Sigmoid colon (tissue), 7 donors: ENCODE measurements around the gene SYT17. TPM values are rescaled to one million over a fixed set of nuclear protein-coding genes. Genes with fewer than 3 reads are reported as not detected.

Experiments
- DNase-seq: peaks from one replicate; pipeline ENCODE4 v3.0.0-alpha.2; 2019
- H3K27ac ChIP-seq, 4 donors: fragments of 200-600 bp; sonication (generic); one replicate each; pipeline ENCODE4 v1.5.1; 2016 to 2019; ENCODE audit warnings: mild to moderate bottlenecking in 1 of 4
- H3K27me3 ChIP-seq, 3 donors: fragments of 200-600 bp; sonication (generic); one replicate each; pipeline ENCODE4 v1.5.1; 2019; ENCODE audit warnings: mild to moderate bottlenecking in 1 of 3
- H3K36me3 ChIP-seq, 4 donors: fragments of 200-600 bp; sonication (generic); one replicate each; pipeline ENCODE4 v1.5.1; 2016 to 2019
- H3K4me1 ChIP-seq, 4 donors: fragments of 200-600 bp; sonication (generic); one replicate each; pipeline ENCODE4 v1.5.1; 2017 to 2019
- H3K4me3 ChIP-seq, 4 donors: fragments of 200-600 bp; sonication (generic); one replicate each; pipeline ENCODE4 v1.5.1; 2017 to 2019; ENCODE audit warnings: mild to moderate bottlenecking in 2 of 4, moderate library complexity in 1 of 4
- H3K9me3 ChIP-seq, 4 donors: fragments of 200-600 bp in 3 of 4; sonication (generic) in 3 of 4; one replicate each; pipeline versions ENCODE4 v1.5.1 to v1.6.1; 2013 to 2019
- EP300 ChIP-seq, 4 donors: sonication (generic); formaldehyde crosslinking; IDR thresholded peaks; one replicate each; pipeline ENCODE4 v1.6.1; 2017; ENCODE audit warnings: antibody characterized with exemption in 4 of 4
- POLR2A ChIP-seq, 2 donors: fragments of 450-650 bp; IDR thresholded peaks; one replicate each; pipeline ENCODE4 v1.6.1; 2016; ENCODE audit warnings: antibody characterized with exemption in 2 of 2, mild to moderate bottlenecking in 2 of 2, moderate library complexity in 2 of 2
- POLR2AphosphoS5 ChIP-seq, 4 donors: sonication (generic); formaldehyde crosslinking; IDR thresholded peaks; one replicate each; pipeline ENCODE4 v1.6.1; 2017; ENCODE audit warnings: antibody characterized with exemption in 4 of 4
- WGBS, 2 donors: extraction: QIAGEN DNeasy Blood & Tissue Kit; methylation state at CpG; one replicate each; pipeline ENCODE4 v1.1.7; 2013; 5-methylcytosine and 5-hydroxymethylcytosine counted together
- intact Hi-C: fragments of 100-400 bp; cut with DNase I; formaldehyde crosslinking; loops from one replicate; pipeline ENCODE4 v1.15.1; 2023
- polyA plus RNA-seq, 3 donors: library from polyadenylated mRNA; stranded (reverse); fragments of 200-250 nt; gene quantifications; one replicate each; pipeline ENCODE4 v1.2.3, GENCODE V29; 2013
- total RNA-seq, 4 donors: library from RNA; depleted of rRNA; stranded (reverse); fragments of >200 nt; gene quantifications; one replicate each; pipeline ENCODE4 v1.1.0, GENCODE V29; 2016
- TF ChIP-seq, protein P1 (sequence below), 4 experiments: fragments of 450-650 bp in 3 of 4; fragments of 200-600 bp in 1 of 4; IDR thresholded peaks; one replicate each; pipeline ENCODE4 v1.5.1; 2016 to 2019; ENCODE audit warnings: antibody characterized with exemption in 4 of 4, mild to moderate bottlenecking in 3 of 4, moderate library complexity in 2 of 4
- donor health status: healthy with polysubstance abuse.
- donor health status: Bipolar disorder and iron deficiency.
- donor health status: healthy.

SYT17 gene
- total and polyA plus RNA-seq, 7 donors = 0.68 to 7.6 (median 2.2) TPM

DNA sequence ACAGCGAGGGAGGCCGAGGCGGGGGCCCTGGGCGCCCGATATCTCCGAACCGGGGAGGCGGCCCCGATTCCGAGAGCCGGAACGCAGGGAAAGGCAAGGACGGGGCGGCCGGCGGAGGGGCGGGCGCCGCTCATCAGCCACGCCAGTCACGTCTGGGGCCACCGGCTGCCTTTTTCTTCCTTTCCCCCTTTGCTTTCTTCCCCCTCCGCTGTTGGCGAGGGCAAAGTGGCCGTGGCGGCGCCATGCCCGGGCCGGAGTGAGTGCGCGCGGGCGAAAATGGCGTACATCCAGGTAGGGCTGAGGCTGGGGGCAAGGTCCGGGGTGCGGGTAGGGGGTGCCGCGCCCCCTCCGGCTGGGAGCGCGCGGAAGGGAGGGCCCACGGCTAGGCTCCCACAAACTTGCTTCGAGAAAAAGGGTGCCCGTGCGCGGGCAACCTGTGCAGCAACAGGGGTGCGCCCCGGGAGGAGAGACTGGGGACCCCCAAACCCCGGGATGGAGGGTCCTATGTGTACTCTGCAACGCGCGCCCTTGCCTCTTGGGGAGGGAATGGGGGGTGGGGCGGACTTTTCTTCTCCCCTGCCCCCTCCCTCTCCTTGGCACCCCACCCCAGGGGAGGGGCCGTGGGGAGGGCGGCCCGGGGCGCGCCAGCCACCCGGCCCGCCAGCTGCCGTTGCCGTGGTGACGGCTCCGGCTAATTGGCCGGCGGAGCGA, 486 bp downstream of the SYT17 start:
- Histone ChIP-seq H3K4me3 (peak overlapping the region; percentile 26 to 53 (median 46)), H3K4me1 (peaks cover 0 to 18% (median 17%) of the 10 kb centered on the region in 4 donors), H3K36me3 (no peaks in the 10 kb centered on the region), H3K9me3 (no peaks in the 10 kb centered on the region), H3K27ac (peak overlapping the region in 1 of 4 donors; percentile 65), H3K27me3 (peaks cover 18 to 49% (median 29%) of the 10 kb centered on the region in 3 donors)
- DNase-seq = no peak
- intact Hi-C loops = loop anchor here (2.0 kb wide), 1 partner anchor 206 kb away; no protein-coding TSS in a partner anchor
- TF ChIP-seq POLR2A (IDR thresholded peaks at IDR 0.05) = no peak
- TF ChIP-seq POLR2AphosphoS5 (IDR thresholded peaks at IDR 0.05) = no peak
- TF ChIP-seq, protein P1, sequence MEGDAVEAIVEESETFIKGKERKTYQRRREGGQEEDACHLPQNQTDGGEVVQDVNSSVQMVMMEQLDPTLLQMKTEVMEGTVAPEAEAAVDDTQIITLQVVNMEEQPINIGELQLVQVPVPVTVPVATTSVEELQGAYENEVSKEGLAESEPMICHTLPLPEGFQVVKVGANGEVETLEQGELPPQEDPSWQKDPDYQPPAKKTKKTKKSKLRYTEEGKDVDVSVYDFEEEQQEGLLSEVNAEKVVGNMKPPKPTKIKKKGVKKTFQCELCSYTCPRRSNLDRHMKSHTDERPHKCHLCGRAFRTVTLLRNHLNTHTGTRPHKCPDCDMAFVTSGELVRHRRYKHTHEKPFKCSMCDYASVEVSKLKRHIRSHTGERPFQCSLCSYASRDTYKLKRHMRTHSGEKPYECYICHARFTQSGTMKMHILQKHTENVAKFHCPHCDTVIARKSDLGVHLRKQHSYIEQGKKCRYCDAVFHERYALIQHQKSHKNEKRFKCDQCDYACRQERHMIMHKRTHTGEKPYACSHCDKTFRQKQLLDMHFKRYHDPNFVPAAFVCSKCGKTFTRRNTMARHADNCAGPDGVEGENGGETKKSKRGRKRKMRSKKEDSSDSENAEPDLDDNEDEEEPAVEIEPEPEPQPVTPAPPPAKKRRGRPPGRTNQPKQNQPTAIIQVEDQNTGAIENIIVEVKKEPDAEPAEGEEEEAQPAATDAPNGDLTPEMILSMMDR (IDR thresholded peaks at IDR 0.05) = no peak
- no peak for TF ChIP-seq EP300 (IDR thresholded peaks at IDR 0.05)
- 1% methylated on average over 68 of the region's 68 CpGs for WGBS, 2 donors

DNA sequence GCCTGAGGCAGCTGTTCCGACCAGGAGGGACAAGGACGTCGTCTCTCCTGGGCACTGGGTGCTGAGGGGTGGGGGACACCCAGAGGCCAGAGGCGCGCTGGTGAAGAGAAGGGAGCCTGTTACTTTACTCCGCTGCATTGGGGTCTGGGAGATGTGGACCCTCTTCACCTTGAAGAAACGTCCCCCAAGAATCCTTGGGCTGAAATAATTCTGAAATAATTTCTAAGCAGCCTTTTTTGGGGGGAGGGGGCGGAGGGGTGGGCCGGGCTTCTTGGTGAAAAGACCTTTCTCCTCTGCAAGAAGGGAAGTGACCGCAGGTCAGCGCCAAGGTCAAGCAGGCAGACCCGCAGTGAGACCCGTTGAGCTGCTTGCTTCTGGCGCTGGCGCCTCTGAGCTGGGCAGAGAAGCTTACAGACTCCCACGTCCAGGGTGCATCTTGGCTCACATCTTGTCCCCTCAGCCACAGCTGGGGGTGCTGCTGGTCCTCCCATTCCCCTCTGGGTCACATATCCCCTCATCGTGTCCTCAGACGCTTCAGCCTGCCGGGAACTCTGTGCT, 1.1 kb downstream of the SYT17 start:
- Histone ChIP-seq H3K27ac (peak overlapping the region in 1 of 4 donors; percentile 65), H3K4me1 (peaks cover 0 to 18% (median 17%) of the 10 kb centered on the region in 4 donors), H3K36me3 (no peaks in the 10 kb centered on the region), H3K9me3 (no peaks in the 10 kb centered on the region), H3K27me3 (peaks cover 18 to 52% (median 29%) of the 10 kb centered on the region in 3 donors), H3K4me3 (peak overlapping the region in 2 of 4 donors; percentile 51 to 53)
- intact Hi-C loops = loop anchor here (2.0 kb wide), 1 partner anchor 206 kb away; no protein-coding TSS in a partner anchor
- DNase-seq = no peak
- 20 to 26% methylated on average over 19 of the region's 19 CpGs for WGBS, 2 donors
- TF ChIP-seq, protein P1 (IDR thresholded peaks at IDR 0.05) = no peak
- TF ChIP-seq POLR2A (IDR thresholded peaks at IDR 0.05) = no peak
- no peak for TF ChIP-seq EP300 (IDR thresholded peaks at IDR 0.05)
- TF ChIP-seq POLR2AphosphoS5 (IDR thresholded peaks at IDR 0.05) = no peak

DNA sequence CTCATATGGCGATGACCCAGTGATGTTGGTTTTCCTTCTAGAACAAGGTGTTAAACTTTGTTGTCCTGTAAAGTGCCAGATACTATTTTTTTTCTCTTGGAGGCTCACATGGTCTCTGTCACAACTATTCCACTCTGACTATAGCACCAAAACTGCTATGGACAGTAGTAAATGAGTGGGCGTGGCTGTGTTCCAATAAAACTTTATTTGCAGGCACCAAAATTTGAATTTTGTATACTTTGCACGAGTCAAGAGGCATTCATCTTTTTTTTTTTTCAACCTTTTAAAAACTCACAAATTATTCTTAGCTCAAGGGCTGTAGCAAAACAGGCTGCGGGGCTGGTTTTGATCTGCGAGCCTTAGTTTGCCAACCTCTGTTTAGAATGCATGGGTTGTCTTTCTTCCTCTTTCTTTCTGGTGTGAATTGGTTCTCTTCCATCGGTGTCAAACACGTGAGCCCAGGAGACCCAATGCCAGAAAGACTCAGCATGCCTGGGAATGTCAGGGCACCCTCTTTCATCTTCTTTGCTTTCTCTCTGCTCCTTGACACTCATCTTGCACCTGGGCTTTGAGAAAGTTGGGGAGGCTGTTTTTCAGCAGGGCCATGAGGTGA, 2.1 kb downstream of the SYT17 start:
- intact Hi-C loops = no loop called here
- 75% methylated on average over 7 of the region's 7 CpGs for WGBS, 2 donors

DNA sequence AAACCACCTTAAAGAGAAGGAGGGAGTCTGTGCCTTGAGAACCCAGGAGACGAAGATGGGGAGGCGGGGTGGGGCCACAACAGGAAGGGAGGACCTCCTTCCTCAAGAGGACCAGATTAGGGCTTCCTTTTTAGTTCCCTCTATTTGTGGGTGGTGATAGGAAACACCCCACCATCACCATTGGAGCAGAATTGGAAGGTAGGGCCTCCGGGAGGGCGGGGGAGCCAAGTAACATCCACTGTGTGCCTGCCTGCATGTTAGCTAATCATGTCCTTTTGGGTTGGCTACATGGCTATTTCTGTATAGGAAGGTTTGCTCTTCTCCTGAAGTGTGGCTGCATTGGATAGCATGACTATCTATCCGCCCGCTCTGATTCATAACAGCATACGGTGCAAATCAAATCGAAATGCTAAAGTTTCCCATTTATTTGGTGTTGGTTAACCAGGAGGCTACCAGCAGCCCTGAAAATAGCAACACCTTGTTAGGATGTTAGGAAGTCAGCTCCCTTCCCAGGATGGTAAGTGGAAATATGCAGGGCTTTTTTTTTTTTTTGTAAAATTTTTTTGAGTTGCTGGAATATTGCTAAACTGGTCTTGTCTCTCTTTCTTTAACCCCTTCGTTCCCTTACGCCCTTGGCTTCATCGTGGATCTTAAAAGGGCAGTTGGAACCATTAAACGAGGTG, 4.2 kb downstream of the SYT17 start:
- 82 to 88% methylated on average over 12 of the region's 12 CpGs for WGBS, 2 donors
- H3K27me3 ChIP-seq = peaks cover 18 to 52% (median 20%) of the 10 kb centered on the region in 3 donors
- H3K27ac ChIP-seq = no peak overlapping the region
- H3K4me3 ChIP-seq = no peak overlapping the region
- DNase-seq = no peak
- peaks cover 0 to 18% (median 17%) of the 10 kb centered on the region in 4 donors for H3K4me1 ChIP-seq
- intact Hi-C loops = no loop called here
- H3K36me3 ChIP-seq = no peaks in the 10 kb centered on the region
- no peaks in the 10 kb centered on the region for H3K9me3 ChIP-seq
- TF ChIP-seq, protein P1 (IDR thresholded peaks at IDR 0.05) = no peak
- TF ChIP-seq EP300 (IDR thresholded peaks at IDR 0.05) (no peak), POLR2A (IDR thresholded peaks at IDR 0.05) (no peak), POLR2AphosphoS5 (IDR thresholded peaks at IDR 0.05) (no peak)

More for the DNA sequence above, 2.1 kb downstream of the SYT17 start:
- Histone ChIP-seq H3K27me3 (peaks cover 18 to 58% (median 29%) of the 10 kb centered on the region in 3 donors), H3K4me1 (peaks cover 0 to 18% (median 17%) of the 10 kb centered on the region in 4 donors), H3K27ac (no peak overlapping the region), H3K4me3 (no peak overlapping the region), H3K9me3 (no peaks in the 10 kb centered on the region), H3K36me3 (no peaks in the 10 kb centered on the region)
- DNase-seq = no peak
- TF ChIP-seq POLR2A (IDR thresholded peaks at IDR 0.05) (no peak), POLR2AphosphoS5 (IDR thresholded peaks at IDR 0.05) (no peak), EP300 (IDR thresholded peaks at IDR 0.05) (no peak)
- TF ChIP-seq, protein P1 (IDR thresholded peaks at IDR 0.05) = no peak
